B cell (primary cell): ENCODE measurements around the gene XNDC1N. TPM values are rescaled to one million over a fixed set of nuclear protein-coding genes. Genes with fewer than 3 reads are reported as not detected.
A peak's percentile ranks its signal among the peaks of the same experiment; 100 is the strongest.

ENCODE experiments used
- ATAC-seq: fragments of 200-7000 bp; cut with Tn5 transposase; one replicate; pipeline ENCODE4 v1.10.0; 2021; ENCODE audit warnings: low read depth, mild to moderate bottlenecking, moderate number of reproducible peaks, moderate library complexity
- CTCF ChIA-PET: fragments of 350-600 bp; sonication (Branson Sonifier 250); formaldehyde crosslinking; loops from one replicate; lab custom pipeline; 2021; ENCODE audit warnings: antibody characterized with exemption, inconsistent platforms; lab: Charles Lee
- POLR2A ChIA-PET: fragments of 350-600 bp; sonication (Branson Sonifier 250); formaldehyde crosslinking; loops from one replicate; lab custom pipeline; 2021; ENCODE audit warnings: antibody characterized with exemption; lab: Charles Lee
- DNase-seq: peaks from one replicate; pipeline ENCODE4 v3.0.0; 2013
- H2AFZ ChIP-seq: 2 replicates; pipeline ENCODE4 v1.6.1; 2012; ENCODE audit warnings: mild to moderate bottlenecking, low read depth, low read length; ENCODE audit not compliant: insufficient read depth, poor library complexity, severe bottlenecking
- H3K27ac ChIP-seq, 2 donors: 1 replicate in 1 of 2; 2 replicates in 1 of 2; pipeline ENCODE4 v1.5.1; 2012 to 2013; ENCODE audit warnings: low read length in 2 of 2, mild to moderate bottlenecking in 2 of 2, moderate library complexity in 1 of 2
- H3K27me3 ChIP-seq, 4 experiments: fragments of 200-600 bp in 1 of 4; sonication (generic) in 1 of 4; replicated peaks in 1 of 4; 1 replicate in 2 of 4; 2 replicates in 2 of 4; pipeline versions ENCODE4 v1.6.1 to v1.7.0; 2013 to 2016; ENCODE audit warnings: low read length in 3 of 4, mild to moderate bottlenecking in 2 of 4, mixed read lengths in 1 of 4, moderate library complexity in 1 of 4; ENCODE audit not compliant: insufficient read depth in 4 of 4, control insufficient read depth in 3 of 4; ENCODE audit errors: control extremely low read depth in 1 of 4
- H3K36me3 ChIP-seq, 2 experiments: replicated peaks in 1 of 2; 1 replicate in 1 of 2; 2 replicates in 1 of 2; pipeline versions ENCODE4 v1.6.1 to v1.7.1; 2013; ENCODE audit warnings: low read length in 1 of 2; ENCODE audit not compliant: insufficient read depth in 2 of 2, control insufficient read depth in 1 of 2; ENCODE audit errors: control extremely low read depth in 1 of 2, extremely low read depth in 1 of 2
- H3K4me1 ChIP-seq, 2 donors: fragments of 200-600 bp in 1 of 2; sonication (generic) in 1 of 2; 1 replicate in 1 of 2; 2 replicates in 1 of 2; pipeline versions ENCODE4 v1.5.1 to v1.6.1; 2013 to 2017; ENCODE audit warnings: low read length in 2 of 2; ENCODE audit not compliant: control insufficient read depth in 2 of 2, insufficient read depth in 2 of 2
- H3K4me2 ChIP-seq: replicated peaks from 2 replicates; pipeline ENCODE3; 2012; ENCODE audit warnings: mild to moderate bottlenecking, low read depth, low read length; ENCODE audit not compliant: poor library complexity, severe bottlenecking
- H3K4me3 ChIP-seq, 5 experiments: fragments of 200-600 bp in 1 of 5; sonication (generic) in 1 of 5; 1 replicate in 3 of 5; 2 replicates in 2 of 5; pipeline versions ENCODE4 v1.5.1 to v1.7.0; 2011 to 2016; ENCODE audit warnings: low read length in 4 of 5, mild to moderate bottlenecking in 4 of 5, low read depth in 2 of 5, control low read depth in 1 of 5, moderate library complexity in 1 of 5; ENCODE audit not compliant: insufficient read depth in 1 of 5; ENCODE audit errors: control extremely low read depth in 1 of 5, extremely low read depth in 1 of 5
- H3K79me2 ChIP-seq: fragments of 200-600 bp; sonication (generic); one replicate; pipeline ENCODE4 v1.6.0; 2016; ENCODE audit warnings: low read length; ENCODE audit not compliant: control insufficient read depth, insufficient read depth
- H3K9ac ChIP-seq: fragments of 200-600 bp; sonication (generic); 2 replicates; pipeline ENCODE4 v1.6.1; 2017; ENCODE audit warnings: mild to moderate bottlenecking, low read length, moderate library complexity
- H3K9me3 ChIP-seq, 3 donors: one replicate each; pipeline versions ENCODE4 v1.6.1 to v1.7.1; 2013; ENCODE audit warnings: low read length in 2 of 3; ENCODE audit not compliant: control insufficient read depth in 2 of 3, insufficient read depth in 1 of 3; ENCODE audit errors: control extremely low read depth in 1 of 3
- H4K20me1 ChIP-seq: 2 replicates; pipeline ENCODE4 v1.6.0; 2012; ENCODE audit warnings: mild to moderate bottlenecking, low read length; ENCODE audit not compliant: insufficient read depth, control insufficient read depth, poor library complexity, severe bottlenecking
- H3K27ac Mint-ChIP-seq: one replicate; pipeline ENCODE4 v1.8.0; 2021; ENCODE audit warnings: mixed read lengths
- H3K27me3 Mint-ChIP-seq: one replicate; pipeline ENCODE4 v1.8.0; 2021; ENCODE audit warnings: mixed read lengths
- H3K4me1 Mint-ChIP-seq: one replicate; pipeline ENCODE4 v1.8.0; 2021; ENCODE audit warnings: mixed read lengths
- H3K4me3 Mint-ChIP-seq: one replicate; pipeline ENCODE4 v1.8.0; 2021; ENCODE audit warnings: mixed read lengths
- H3K9me3 Mint-ChIP-seq: one replicate; pipeline ENCODE4 v1.8.0; 2022; ENCODE audit warnings: mixed read lengths; ENCODE audit not compliant: insufficient read depth
- CTCF ChIP-seq: fragments of 200-600 bp; IDR thresholded peaks from one replicate; pipeline ENCODE4 v1.8.0; 2022; ENCODE audit warnings: antibody characterized with exemption, mild to moderate bottlenecking
- EZH2 ChIP-seq: IDR thresholded peaks from 2 replicates; pipeline ENCODE4 v1.6.1; 2012; ENCODE audit warnings: borderline replicate concordance, low read depth, mild to moderate bottlenecking, moderate library complexity, low read length; ENCODE audit not compliant: insufficient read depth, poor library complexity, severe bottlenecking
- WGBS: methylation state at CpG from one replicate; pipeline ENCODE4 v1.1.5; 2013; ENCODE audit warnings: missing lambda C conversion rate; ENCODE audit not compliant: insufficient coverage; 5-methylcytosine and 5-hydroxymethylcytosine counted together
- intact Hi-C: fragments of 100-400 bp; cut with micrococcal nuclease; formaldehyde crosslinking; loops from one replicate; pipeline ENCODE4 v1.10.0; 2022
- polyA plus RNA-seq: library from polyadenylated mRNA; depleted of rRNA; stranded (reverse); fragments of >200 nt; gene quantifications from 2 replicates; pipeline ENCODE4 v1.2.3, GENCODE V29; 2012
- total RNA-seq, 2 donors: library from RNA; stranded (reverse); fragments of 120-200 nt in 1 of 2; gene quantifications; 1 replicate in 1 of 2; 2 replicates in 1 of 2; pipeline versions ENCODE4 v1.2.3 to v1.2.4, GENCODE V29; 2013 to 2022

The XNDC1N gene
- total and polyA plus RNA-seq, 2 donors (not counting 1 experiment from before 2014, with no cell fraction given), result 5.8 to 34.2 TPM

- DNase-seq (no peak), ATAC-seq (no peak)
- no peak for TF ChIP-seq EZH2
- TF ChIP-seq CTCF, result no peak
- no peak overlapping the region for H3K4me3 ChIP-seq
- no peak overlapping the region for H3K4me2 ChIP-seq
- Mint-ChIP-seq H3K4me3 (no peak overlapping the region), H3K27ac (peak overlapping the region; percentile 93), H3K27me3 (no peaks in the 10 kb centered on the region), H3K9me3 (no peaks in the 10 kb centered on the region), H3K4me1 (peaks cover 25% of the 10 kb centered on the region)
- H4K20me1 ChIP-seq, result no peaks in the 10 kb centered on the region
- ChIA-PET CTCF (interaction anchor here (0.8 to 5.4 kb wide), 17 partner anchors 8 to 708 kb away, joined by 3 to 77 read pairs (median 7); partner anchors contain the start of gene IL18BP), POLR2A (no interaction called here)
- H3K27me3 ChIP-seq, result no peaks in the 10 kb centered on the region
- H3K9ac ChIP-seq, result no peak overlapping the region
- peaks cover 17 to 25% of the 10 kb centered on the region in 2 donors for H3K4me1 ChIP-seq
- intact Hi-C loops, result loop anchor here (2.0 to 5.0 kb wide), 2 partner anchors 49 to 168 kb away; partner anchors contain the start of genes RNF121 and XNDC1N
- peak overlapping the region; percentile 11 to 64 for H3K27ac ChIP-seq
- WGBS, result 93% methylated on average over 5 of the region's 5 CpGs
- no peak overlapping the region for H2AFZ ChIP-seq
- no peaks in the 10 kb centered on the region for H3K9me3 ChIP-seq
- peaks cover 3 to 21% of the 10 kb centered on the region in 2 experiments for H3K36me3 ChIP-seq
- H3K79me2 ChIP-seq, result peaks cover 16% of the 10 kb centered on the region
These were observed 48.2 kb upstream of the XNDC1N start for GRCh38 chr11:71976551-71976950.

GRCh38 chr11:71971680-71972079 is 43.3 kb upstream of the XNDC1N start:
- H4K20me1 ChIP-seq, result no peaks in the 10 kb centered on the region
- no peak overlapping the region for H3K27ac ChIP-seq
- no peak overlapping the region for H3K9ac ChIP-seq
- no peak overlapping the region for H3K4me2 ChIP-seq
- peaks cover 0 to under 1% of the 10 kb centered on the region in 2 donors for H3K4me1 ChIP-seq
- H3K27me3 Mint-ChIP-seq, result no peaks in the 10 kb centered on the region
- no CpG with 5 or more reads among the region's 2 CpGs for WGBS
- no peak overlapping the region for H3K4me3 ChIP-seq
- H2AFZ ChIP-seq, result no peak overlapping the region
- TF ChIP-seq CTCF (no peak), EZH2 (no peak)
- H3K27ac Mint-ChIP-seq, result no peak overlapping the region
- intact Hi-C loops, result no loop called here
- DNase-seq, result no peak
- H3K4me1 Mint-ChIP-seq, result peaks cover 2% of the 10 kb centered on the region
- H3K4me3 Mint-ChIP-seq, result no peak overlapping the region
- H3K9me3 Mint-ChIP-seq, result no peaks in the 10 kb centered on the region
- no peaks in the 10 kb centered on the region for H3K9me3 ChIP-seq
- CTCF ChIA-PET, result no interaction called here
- peaks cover 5 to 35% of the 10 kb centered on the region in 2 experiments for H3K36me3 ChIP-seq
- no peak for ATAC-seq
- POLR2A ChIA-PET, result no interaction called here
- no peaks in the 10 kb centered on the region for H3K27me3 ChIP-seq
- H3K79me2 ChIP-seq, result peaks cover 27% of the 10 kb centered on the region
